K562 (cell line): Measurements from ENCODE around the gene NAPB. TPM values are rescaled to one million over a fixed set of nuclear protein-coding genes. Genes with fewer than 3 reads are reported as not detected.

Experiments used
- CREM ChIP-seq: IDR thresholded peaks from 2 replicates; pipeline ENCODE4 v1.6.1; 2014; ENCODE audit warnings: antibody characterized with exemption, low read depth
- ETV5 ChIP-seq: sonication (generic); formaldehyde crosslinking; IDR thresholded peaks from 2 replicates; pipeline ENCODE4 v1.4.0; 2020; ENCODE audit warnings: low read depth, mild to moderate bottlenecking, missing genetic modification reagents
- HDAC1 ChIP-seq, 2 experiments: fragments of 450-650 bp; IDR thresholded peaks; 2 replicates each; pipeline ENCODE4 v1.6.1; 2016 to 2017; ENCODE audit warnings: inconsistent platforms in 1 of 2, mild to moderate bottlenecking in 1 of 2, moderate library complexity in 1 of 2
- MAZ ChIP-seq, 2 experiments: fragments of 450-650 bp in 1 of 2; sonication (generic) in 1 of 2; formaldehyde crosslinking; IDR thresholded peaks in 1 of 2; conservative IDR thresholded peaks in 1 of 2; 2 replicates each; pipeline versions ENCODE4 v1.4.0 to v1.5.0; 2020; ENCODE audit warnings: mild to moderate bottlenecking in 1 of 2, missing genetic modification reagents in 1 of 2
- MXI1 ChIP-seq: IDR thresholded peaks from 2 replicates; pipeline ENCODE4 v1.6.1; 2011; ENCODE audit warnings: low read depth, mild to moderate bottlenecking, improper control_type of control experiment, low read length
- POLR2B ChIP-seq: fragments of 450-650 bp; IDR thresholded peaks from 2 replicates; pipeline ENCODE4 v1.6.1; 2018; ENCODE audit warnings: low read depth; ENCODE audit not compliant: partially characterized antibody
- SMAD1 ChIP-seq: fragments of 150-350 bp; IDR thresholded peaks from 2 replicates; pipeline ENCODE4 v1.6.1; 2014; ENCODE audit warnings: low read length, low read depth; ENCODE audit not compliant: partially characterized antibody
- SMAD3 ChIP-seq: fragments of 450-650 bp; formaldehyde crosslinking; conservative IDR thresholded peaks from 2 replicates; pipeline ENCODE4 v1.4.0; 2020; ENCODE audit warnings: mild to moderate bottlenecking
- STAT5B ChIP-seq: fragments of 250-450 bp; sonication (Bioruptor Pico); IDR thresholded peaks from 2 replicates; pipeline ENCODE4 v1.8.0; 2021; ENCODE audit warnings: mild to moderate bottlenecking, inconsistent platforms
- YY1 ChIP-seq, 3 experiments: IDR thresholded peaks; 2 replicates each; pipeline ENCODE4 v1.6.1; 2011; ENCODE audit warnings: low read length in 2 of 3, mild to moderate bottlenecking in 2 of 3, moderate library complexity in 2 of 3, borderline replicate concordance in 1 of 3, control low read depth in 1 of 3, low read depth in 1 of 3; ENCODE audit not compliant: insufficient read depth in 3 of 3, insufficient replicate concordance in 2 of 3, control insufficient read depth in 1 of 3, insufficient read length in 1 of 3; ENCODE audit errors: extremely low read depth in 1 of 3
- ZFX ChIP-seq: sonication (generic); formaldehyde crosslinking; IDR thresholded peaks from 2 replicates; pipeline ENCODE4 v1.8.0; 2022; ENCODE audit warnings: mild to moderate bottlenecking, missing genetic modification reagents, moderate library complexity
- polyA plus RNA-seq, 8 experiments: library from polyadenylated mRNA; depleted of rRNA in 4 of 8; stranded (reverse) in 5 of 8; unstranded in 3 of 8; fragments of >200 nt; fragmentation: Nextera tagmentation in 2 of 8; fragmentation: Illumina TruSeq in 1 of 8; extraction: Ambion mirVana in 2 of 8; extraction: Trizol in 1 of 8; gene quantifications; 2 replicates each; pipeline versions ENCODE4 v1.2.1 to v1.2.3, GENCODE V29; 2011 to 2014; ENCODE audit warnings: inconsistent platforms in 1 of 8, missing spikeins in 1 of 8
- total RNA-seq, 7 experiments: library from RNA; depleted of rRNA in 6 of 7; stranded (reverse); fragments of >200 nt in 6 of 7; fragmentation: Illumina TruSeq in 2 of 7; extraction: Trizol in 2 of 7; gene quantifications; 2 replicates each; pipeline versions ENCODE4 v1.2.1 to v1.2.3, GENCODE V29; 2011 to 2021; ENCODE audit warnings: low replicate concordance in 1 of 7
- TF ChIP-seq, protein P1 (sequence below): IDR thresholded peaks from 2 replicates; pipeline ENCODE4 v1.6.1; 2011; ENCODE audit warnings: borderline replicate concordance, low read depth, mild to moderate bottlenecking, moderate library complexity, low read length; ENCODE audit not compliant: insufficient read depth, poor library complexity, severe bottlenecking
- TF ChIP-seq, protein P2 (sequence below): IDR thresholded peaks from 2 replicates; pipeline ENCODE4 v1.6.1; 2016; ENCODE audit warnings: missing genetic modification characterization, missing compliant biosample characterization
- TF ChIP-seq, protein P3 (sequence below), 2 experiments: IDR thresholded peaks; 2 replicates each; pipeline ENCODE4 v1.6.1; 2012; ENCODE audit warnings: improper control_type of control experiment in 2 of 2, low read depth in 2 of 2, low read length in 2 of 2, borderline replicate concordance in 1 of 2
- TF ChIP-seq, protein P4 (sequence below): fragments of 250-450 bp; sonication (Bioruptor Pico); IDR thresholded peaks from 2 replicates; pipeline ENCODE4 v1.5.0; 2021; ENCODE audit warnings: mild to moderate bottlenecking, borderline replicate concordance

NAPB gene
- total and polyA plus RNA-seq, 9 of the 15 experiments (the other 6 are each of a cell fraction or from before 2014, with no cell fraction given): 1.4 to 7.7 (median 5.2) TPM

DNA sequence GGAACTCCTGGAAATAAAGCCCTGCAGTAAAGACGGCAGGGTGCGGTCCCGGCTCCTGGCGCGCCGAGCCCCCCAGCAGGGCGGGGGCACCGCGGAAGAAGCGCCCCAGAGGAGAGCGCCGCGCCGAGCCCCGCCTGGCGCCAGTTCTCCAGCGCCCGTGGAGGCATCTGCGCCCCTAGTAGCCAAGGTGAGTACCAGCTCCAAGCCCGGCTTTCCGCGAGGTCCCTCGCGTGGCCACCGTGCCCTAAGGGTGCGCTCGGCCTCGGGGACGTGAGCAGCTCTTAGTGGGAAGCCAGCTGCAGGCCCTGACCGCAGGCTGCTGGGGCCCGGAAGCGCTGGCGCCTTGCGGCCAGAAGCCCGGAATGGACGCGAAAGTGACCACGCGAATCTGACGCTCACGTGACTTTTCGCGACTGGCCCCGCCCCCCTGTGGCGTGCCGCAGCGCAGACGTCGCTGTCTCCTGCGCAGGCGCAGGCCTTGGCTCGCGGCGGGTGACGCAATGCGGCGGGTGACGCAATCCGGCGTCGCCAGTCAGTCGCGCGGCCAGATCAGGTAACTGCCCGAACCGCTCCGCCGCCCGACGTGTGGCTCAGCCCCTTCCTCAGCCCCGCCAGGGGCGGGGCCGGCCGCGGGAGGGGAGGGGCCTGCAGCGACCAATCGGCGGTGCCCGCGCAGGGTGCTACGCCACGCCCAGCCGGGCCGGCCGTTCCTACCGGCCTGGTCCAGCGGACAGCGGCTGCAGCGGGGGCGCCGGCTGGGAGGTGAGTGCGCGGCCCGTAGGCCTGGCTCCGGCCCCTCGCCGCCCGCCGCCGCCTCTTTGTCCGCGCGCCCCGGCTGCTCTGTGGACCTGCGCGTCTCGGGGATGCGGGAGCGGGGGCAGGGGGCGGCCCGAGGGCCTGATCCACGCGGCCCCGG is 59.6 kb downstream of the NAPB start, which contains the start of gene GZF1 (continued):
- TF ChIP-seq SMAD3 (CRISPR knock-in tag): no peak
- no peak for TF ChIP-seq STAT5B (CRISPR knock-in tag)
- TF ChIP-seq YY1 (IDR thresholded peaks at IDR 0.05; ENCODE audit: borderline replicate concordance in 1 of 3, control insufficient read depth in 1 of 3, extremely low read depth in 1 of 3, insufficient read depth in 3 of 3, insufficient read length in 1 of 3, insufficient replicate concordance in 2 of 3, low read depth in 1 of 3, low read length in 2 of 3): peak in 2 of 3 experiments; percentile 19 to 26
- TF ChIP-seq POLR2B: peak; percentile 85
- TF ChIP-seq ZFX (CRISPR knock-in tag): peak; percentile 90
- peak; percentile 96 for TF ChIP-seq ETV5 (CRISPR knock-in tag)
- TF ChIP-seq MAZ (CRISPR knock-in tag; conservative IDR thresholded peaks at IDR 0.05 in 1 of 2, IDR thresholded peaks at IDR 0.05 in 1 of 2): peak; percentile 41 to 75; a peak in 3 of 4 replicates
- no peak for TF ChIP-seq MXI1
- TF ChIP-seq, protein P1, sequence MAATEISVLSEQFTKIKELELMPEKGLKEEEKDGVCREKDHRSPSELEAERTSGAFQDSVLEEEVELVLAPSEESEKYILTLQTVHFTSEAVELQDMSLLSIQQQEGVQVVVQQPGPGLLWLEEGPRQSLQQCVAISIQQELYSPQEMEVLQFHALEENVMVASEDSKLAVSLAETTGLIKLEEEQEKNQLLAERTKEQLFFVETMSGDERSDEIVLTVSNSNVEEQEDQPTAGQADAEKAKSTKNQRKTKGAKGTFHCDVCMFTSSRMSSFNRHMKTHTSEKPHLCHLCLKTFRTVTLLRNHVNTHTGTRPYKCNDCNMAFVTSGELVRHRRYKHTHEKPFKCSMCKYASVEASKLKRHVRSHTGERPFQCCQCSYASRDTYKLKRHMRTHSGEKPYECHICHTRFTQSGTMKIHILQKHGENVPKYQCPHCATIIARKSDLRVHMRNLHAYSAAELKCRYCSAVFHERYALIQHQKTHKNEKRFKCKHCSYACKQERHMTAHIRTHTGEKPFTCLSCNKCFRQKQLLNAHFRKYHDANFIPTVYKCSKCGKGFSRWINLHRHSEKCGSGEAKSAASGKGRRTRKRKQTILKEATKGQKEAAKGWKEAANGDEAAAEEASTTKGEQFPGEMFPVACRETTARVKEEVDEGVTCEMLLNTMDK: peak; percentile 48
- TF ChIP-seq, protein P2, sequence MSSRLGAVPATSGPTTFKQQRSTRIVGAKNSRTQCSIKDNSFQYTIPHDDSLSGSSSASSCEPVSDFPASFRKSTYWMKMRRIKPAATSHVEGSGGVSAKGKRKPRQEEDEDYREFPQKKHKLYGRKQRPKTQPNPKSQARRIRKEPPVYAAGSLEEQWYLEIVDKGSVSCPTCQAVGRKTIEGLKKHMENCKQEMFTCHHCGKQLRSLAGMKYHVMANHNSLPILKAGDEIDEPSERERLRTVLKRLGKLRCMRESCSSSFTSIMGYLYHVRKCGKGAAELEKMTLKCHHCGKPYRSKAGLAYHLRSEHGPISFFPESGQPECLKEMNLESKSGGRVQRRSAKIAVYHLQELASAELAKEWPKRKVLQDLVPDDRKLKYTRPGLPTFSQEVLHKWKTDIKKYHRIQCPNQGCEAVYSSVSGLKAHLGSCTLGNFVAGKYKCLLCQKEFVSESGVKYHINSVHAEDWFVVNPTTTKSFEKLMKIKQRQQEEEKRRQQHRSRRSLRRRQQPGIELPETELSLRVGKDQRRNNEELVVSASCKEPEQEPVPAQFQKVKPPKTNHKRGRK (tag): no peak
- TF ChIP-seq, protein P3, sequence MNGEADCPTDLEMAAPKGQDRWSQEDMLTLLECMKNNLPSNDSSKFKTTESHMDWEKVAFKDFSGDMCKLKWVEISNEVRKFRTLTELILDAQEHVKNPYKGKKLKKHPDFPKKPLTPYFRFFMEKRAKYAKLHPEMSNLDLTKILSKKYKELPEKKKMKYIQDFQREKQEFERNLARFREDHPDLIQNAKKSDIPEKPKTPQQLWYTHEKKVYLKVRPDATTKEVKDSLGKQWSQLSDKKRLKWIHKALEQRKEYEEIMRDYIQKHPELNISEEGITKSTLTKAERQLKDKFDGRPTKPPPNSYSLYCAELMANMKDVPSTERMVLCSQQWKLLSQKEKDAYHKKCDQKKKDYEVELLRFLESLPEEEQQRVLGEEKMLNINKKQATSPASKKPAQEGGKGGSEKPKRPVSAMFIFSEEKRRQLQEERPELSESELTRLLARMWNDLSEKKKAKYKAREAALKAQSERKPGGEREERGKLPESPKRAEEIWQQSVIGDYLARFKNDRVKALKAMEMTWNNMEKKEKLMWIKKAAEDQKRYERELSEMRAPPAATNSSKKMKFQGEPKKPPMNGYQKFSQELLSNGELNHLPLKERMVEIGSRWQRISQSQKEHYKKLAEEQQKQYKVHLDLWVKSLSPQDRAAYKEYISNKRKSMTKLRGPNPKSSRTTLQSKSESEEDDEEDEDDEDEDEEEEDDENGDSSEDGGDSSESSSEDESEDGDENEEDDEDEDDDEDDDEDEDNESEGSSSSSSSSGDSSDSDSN (IDR thresholded peaks at IDR 0.05; ENCODE audit: borderline replicate concordance in 1 of 2, low read depth in 2 of 2, low read length in 2 of 2): peak in 1 of 2 experiments; percentile 68; a peak in 2 of 4 replicates
- TF ChIP-seq CREM: peak; percentile 99
- TF ChIP-seq, protein P4, sequence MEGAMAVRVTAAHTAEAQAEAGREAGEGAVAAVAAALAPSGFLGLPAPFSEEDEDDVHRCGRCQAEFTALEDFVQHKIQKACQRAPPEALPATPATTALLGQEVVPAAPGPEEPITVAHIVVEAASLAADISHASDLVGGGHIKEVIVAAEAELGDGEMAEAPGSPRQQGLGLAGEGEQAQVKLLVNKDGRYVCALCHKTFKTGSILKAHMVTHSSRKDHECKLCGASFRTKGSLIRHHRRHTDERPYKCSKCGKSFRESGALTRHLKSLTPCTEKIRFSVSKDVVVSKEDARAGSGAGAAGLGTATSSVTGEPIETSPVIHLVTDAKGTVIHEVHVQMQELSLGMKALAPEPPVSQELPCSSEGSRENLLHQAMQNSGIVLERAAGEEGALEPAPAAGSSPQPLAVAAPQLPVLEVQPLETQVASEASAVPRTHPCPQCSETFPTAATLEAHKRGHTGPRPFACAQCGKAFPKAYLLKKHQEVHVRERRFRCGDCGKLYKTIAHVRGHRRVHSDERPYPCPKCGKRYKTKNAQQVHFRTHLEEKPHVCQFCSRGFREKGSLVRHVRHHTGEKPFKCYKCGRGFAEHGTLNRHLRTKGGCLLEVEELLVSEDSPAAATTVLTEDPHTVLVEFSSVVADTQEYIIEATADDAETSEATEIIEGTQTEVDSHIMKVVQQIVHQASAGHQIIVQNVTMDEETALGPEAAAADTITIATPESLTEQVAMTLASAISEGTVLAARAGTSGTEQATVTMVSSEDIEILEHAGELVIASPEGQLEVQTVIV: peak; percentile 87
- TF ChIP-seq SMAD1: peak; percentile 59
- peak in 1 of 2 experiments; percentile 78; a peak in 2 of 4 replicates for TF ChIP-seq HDAC1 (IDR thresholded peaks at IDR 0.05)
